VCaP (cell line): ENCODE measurements around the gene DIP2C.

ENCODE experiments used
- H3K27ac ChIP-seq: fragments of 450-650 bp; 2 replicates; pipeline ENCODE4 v1.5.1; 2017
- TF ChIP-seq, protein P1 (sequence below): fragments of 450-650 bp; conservative IDR thresholded peaks from 2 replicates; pipeline ENCODE4 v1.5.1; 2017; ENCODE audit warnings: mild to moderate bottlenecking, moderate library complexity

Gene DIP2C

GRCh38 chr10:480498-480927, 209.0 kb downstream of the DIP2C start:
- TF ChIP-seq, protein P1, sequence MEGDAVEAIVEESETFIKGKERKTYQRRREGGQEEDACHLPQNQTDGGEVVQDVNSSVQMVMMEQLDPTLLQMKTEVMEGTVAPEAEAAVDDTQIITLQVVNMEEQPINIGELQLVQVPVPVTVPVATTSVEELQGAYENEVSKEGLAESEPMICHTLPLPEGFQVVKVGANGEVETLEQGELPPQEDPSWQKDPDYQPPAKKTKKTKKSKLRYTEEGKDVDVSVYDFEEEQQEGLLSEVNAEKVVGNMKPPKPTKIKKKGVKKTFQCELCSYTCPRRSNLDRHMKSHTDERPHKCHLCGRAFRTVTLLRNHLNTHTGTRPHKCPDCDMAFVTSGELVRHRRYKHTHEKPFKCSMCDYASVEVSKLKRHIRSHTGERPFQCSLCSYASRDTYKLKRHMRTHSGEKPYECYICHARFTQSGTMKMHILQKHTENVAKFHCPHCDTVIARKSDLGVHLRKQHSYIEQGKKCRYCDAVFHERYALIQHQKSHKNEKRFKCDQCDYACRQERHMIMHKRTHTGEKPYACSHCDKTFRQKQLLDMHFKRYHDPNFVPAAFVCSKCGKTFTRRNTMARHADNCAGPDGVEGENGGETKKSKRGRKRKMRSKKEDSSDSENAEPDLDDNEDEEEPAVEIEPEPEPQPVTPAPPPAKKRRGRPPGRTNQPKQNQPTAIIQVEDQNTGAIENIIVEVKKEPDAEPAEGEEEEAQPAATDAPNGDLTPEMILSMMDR = no peak
- peak overlapping the region; percentile 93 for H3K27ac ChIP-seq

GRCh38 chr10:479706-480497, 209.6 kb downstream of the DIP2C start:
- peak overlapping the region; percentile 46; the same call in 1 of the 2 replicates for H3K27ac ChIP-seq

- TF ChIP-seq, protein P1 = no peak
- peak overlapping the region; percentile 46 for H3K27ac ChIP-seq
Observed at GRCh38 chr10:478471-479245, 210.8 kb downstream of the DIP2C start.

- TF ChIP-seq, protein P1 = no peak
- no peak overlapping the region for H3K27ac ChIP-seq
Observed at GRCh38 chr10:477620-478019, 211.8 kb downstream of the DIP2C start.

- no peak overlapping the region for H3K27ac ChIP-seq
- TF ChIP-seq, protein P1 = no peak
Observed at GRCh38 chr10:476455-476780, 213.1 kb downstream of the DIP2C start.

GRCh38 chr10:475709-476454, 213.6 kb downstream of the DIP2C start:
- TF ChIP-seq, protein P1 = no peak

DNA sequence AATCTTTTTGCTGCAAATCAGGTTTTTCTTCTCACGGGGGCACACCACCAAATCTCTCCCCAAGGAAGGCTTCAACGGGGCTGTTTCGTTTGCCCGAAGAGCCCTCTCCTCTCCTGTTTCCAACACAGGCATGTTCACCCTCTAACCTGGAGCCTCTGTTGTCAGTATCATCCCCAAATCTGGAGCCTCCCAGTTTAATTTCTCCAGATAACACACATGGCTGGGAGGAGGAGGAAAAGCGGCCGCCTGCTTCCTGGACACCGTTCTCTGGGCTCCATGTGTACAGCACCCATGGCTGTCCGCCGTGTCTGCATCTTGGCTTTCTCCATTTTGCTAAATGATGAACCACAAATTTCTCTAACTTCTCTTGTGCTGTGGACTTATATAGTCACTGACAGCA, 214.5 kb downstream of the DIP2C start:
- TF ChIP-seq, protein P1 = no peak
- no peak overlapping the region for H3K27ac ChIP-seq

More at GRCh38 chr10:475709-476454, 213.6 kb downstream of the DIP2C start:
- H3K27ac ChIP-seq = no peak overlapping the region
